ENCODE measurements around the gene DSE.
A peak's percentile ranks its signal among the peaks of the same experiment; 100 is the strongest.

DSE gene

DNA sequence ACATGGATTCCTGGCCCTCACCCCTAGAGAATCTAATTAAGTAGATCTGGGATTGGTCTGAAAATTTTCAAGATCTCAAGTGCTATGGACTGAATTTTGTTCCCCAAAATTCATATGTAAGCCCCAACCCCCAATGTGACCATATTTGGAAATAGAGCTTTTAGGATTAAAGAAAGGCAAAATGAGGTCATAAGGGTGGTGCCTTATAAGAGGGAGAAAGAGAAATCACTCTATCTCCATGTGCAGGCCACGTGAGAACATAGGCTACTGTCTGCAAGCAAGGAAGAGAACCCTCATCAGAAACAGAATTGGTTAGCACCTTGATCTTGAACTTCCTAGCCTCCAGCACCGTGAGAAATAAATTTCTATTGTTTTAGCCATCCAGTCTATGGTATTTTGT lies 8.5 kb upstream of the DSE start:
- no peak for FAIRE-seq

DNA sequence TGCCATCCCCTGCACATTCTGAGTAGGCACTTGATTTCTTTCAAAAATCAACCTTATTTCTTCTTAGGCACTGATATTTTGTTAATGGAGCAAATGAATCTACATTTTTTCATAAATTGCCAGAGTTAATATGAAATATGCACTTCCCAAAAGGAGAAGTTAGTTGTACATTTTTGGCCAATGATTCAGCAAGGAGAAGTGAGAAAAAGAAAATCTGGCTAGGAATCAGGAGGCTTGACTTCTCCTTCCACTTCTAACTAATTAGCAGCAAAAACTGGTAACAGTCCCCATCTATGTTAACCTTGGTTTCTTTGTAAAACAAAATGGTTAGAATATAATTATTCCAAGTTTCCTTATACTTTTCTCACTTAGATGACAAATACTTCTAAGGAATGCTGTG lies 7.0 kb upstream of the DSE start:
- no peak for FAIRE-seq

DNA sequence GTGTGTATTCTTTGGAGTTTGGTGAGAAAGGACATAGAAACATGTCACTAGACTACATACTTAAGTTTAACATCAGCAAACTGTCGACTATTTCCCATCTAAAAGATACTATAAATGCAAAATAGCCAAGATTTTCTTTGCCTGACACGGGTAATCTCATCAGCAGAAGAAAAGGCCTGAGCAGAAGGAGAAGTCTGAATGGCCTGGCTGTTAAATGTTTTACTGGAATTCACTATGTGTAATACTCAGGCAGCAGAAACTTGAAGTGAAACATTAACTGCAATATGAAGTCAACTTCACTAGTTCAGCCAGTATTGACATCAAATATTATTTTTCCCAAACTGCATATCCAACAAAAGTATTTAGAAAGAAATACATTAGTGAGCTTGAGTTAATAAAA lies 6.4 kb upstream of the DSE start:
- FAIRE-seq, result no peak

DNA sequence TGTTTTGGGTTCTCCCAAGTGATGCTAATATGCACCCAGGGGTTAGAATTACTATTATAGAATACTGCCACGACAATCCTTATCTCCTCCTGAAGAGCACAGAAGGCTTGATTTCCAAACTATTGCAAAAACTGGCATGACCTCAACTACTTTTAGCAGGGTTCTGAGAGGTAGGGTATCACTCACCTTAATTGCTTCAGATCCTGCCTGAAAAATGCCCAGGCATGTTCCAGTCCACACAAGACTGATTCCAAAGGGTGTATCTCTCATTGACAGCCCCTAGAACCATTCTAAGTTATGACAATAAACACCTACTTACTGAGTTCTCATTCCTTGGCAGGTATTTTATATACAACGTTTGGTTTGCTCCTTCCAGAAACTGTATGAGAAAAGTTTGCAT lies 5.0 kb upstream of the DSE start:
- FAIRE-seq, result no peak

- FAIRE-seq, result no peak
These were observed 3.9 kb upstream of the DSE start for GRCh38 chr6:116366740-116367275.

- FAIRE-seq, result no peak
These were observed 1.2 kb upstream of the DSE start for GRCh38 chr6:116369540-116369939.

DNA sequence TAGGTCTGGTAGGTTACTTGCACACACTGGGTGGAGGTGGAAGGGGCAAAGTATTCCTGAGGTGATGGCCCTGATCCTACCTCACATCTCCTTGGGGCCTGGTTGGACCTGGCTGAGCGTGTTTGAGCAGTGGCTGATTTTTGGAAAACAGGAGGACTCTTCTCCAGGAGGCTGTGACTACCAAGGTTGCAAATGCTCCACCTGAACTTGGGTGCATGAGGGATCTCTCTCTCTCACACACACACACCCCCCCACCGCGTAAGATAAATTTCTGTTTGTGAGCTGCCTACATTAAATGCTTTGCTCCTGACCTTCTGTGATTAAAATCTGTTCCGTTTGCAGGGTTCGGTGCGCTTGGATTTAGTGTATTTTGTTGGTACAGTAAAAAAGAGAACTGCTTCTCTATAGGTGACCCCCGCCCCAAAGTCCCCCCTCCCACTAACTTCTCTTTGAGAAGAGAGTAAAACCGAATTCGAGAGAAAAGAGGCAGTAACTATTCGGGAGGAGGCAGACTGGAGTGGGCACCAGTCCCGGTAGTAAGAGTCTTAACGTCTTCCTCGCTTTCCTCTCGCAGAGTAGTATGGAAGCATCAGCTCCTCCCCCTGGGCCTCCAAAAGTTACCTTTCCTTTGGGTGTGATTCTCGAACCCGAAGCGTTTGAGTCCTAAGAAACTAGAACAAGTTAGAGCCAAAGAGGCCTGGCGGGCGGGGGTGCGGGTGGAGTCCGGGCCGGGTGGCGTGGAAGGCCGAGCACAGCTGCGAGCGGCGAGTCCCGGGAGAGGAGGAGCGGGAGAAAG lies 585 bp upstream of the DSE start:
- FAIRE-seq, result peak; percentile 59

- peak; percentile 37 for FAIRE-seq
These were observed 572 bp downstream of the DSE start for GRCh38 chr6:116371120-116371917.

- peak; percentile 8 for FAIRE-seq
These were observed 1.1 kb downstream of the DSE start for GRCh38 chr6:116371918-116372209.

DNA sequence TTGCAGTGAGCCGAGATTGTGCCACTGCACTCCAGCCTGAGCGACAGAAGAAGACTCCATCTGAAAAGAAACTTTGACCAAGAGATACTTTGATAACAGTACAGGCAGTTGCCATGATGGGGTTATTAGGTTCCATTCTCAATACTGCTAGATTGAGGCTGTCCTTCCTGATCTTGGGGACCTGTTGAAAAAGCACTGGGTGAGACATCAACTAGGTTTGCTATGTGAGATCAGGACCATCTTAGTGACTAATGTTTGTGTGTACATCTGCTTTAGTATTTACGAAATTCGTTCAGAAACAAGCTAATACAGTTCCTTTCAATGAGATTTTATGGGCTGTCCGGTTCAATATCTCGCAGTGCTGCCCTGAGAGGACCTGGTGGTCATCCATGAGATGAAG lies 2.6 kb downstream of the DSE start:
- no peak for FAIRE-seq

DNA sequence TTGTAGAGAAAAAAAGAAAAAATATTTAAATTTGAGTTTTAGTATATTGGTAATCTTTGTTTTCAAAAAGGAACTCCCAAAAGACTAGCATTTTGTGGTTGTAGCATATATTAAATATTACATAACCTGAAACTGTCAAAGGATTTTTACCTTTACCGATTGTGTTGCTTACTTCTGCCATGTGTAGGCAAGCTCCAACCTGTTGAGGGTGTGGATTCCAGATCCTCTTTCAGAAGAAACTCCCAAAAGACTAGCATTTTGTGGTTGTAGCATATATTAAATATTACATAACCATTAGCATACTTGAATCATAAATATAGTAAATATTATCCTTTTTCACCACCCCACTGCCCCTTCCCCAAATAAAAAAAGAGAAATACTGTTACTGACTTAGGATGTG lies 3.2 kb downstream of the DSE start:
- FAIRE-seq, result no peak

GRCh38 chr6:116374586-116374985 lies 3.8 kb downstream of the DSE start:
- no peak for FAIRE-seq

DNA sequence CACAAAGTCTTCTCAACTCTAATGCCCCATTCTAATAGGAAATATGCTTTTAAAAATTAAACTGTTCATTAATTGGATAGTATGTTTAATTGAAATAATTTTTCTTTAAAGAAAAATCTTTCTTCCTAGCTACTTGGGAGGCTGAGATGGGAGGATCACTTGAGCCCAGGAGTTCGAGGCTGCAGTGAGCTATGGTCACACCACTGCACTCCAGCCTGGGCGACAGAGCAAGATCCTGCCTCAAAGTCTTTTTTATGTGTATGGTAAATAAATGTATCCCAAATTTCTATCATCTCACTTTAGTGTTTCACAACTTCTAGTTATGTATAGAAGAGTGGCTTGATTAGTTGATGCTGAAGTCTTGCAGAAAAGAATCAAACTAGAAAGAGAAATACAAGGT lies 4.5 kb downstream of the DSE start:
- no peak for FAIRE-seq

DNA sequence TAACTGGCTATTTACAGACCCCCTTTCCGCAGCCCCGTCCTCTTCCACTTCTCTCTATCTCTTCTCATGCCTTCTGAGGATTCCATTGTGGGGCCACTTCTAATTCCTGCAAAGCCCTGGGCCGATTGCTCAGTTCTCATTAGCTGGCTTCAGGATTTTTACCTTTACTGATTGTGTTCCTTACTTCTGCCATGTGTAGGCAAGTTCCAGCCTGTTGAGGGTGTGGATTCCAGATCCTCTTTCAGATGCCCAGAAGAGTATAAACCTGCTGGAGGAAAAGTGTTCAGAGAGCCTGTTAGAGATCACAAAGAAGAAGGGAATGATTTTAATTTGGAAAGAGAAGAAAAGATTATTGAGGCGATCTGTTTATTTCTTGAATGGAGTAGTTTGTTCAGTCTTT lies 5.4 kb downstream of the DSE start:
- FAIRE-seq, result no peak

- no peak for FAIRE-seq
These were observed 9.0 kb downstream of the DSE start for GRCh38 chr6:116379764-116380163.

- no peak for FAIRE-seq
These were observed 9.6 kb downstream of the DSE start for GRCh38 chr6:116380346-116380745.

- FAIRE-seq, result no peak
These were observed 10.3 kb downstream of the DSE start for GRCh38 chr6:116381000-116381399.

DNA sequence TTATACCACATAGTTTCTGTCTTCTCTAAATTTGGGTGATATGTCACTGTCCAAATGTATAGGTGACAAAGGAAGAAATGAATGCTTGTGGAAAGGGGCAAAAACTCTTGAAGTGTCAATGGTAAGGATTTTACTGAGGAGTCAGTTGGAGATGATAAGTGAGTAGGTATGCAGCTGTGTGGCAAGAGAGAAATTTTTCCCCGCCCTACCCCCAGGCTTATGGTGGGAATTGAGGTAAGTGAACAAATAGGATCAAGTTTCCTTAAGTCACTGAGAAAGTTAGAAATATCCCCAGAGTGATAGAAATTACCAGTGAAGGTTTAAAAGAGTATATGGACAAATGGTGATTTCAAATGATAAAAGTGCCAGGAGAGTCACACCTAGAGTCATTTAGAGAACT lies 11.8 kb downstream of the DSE start:
- FAIRE-seq, result no peak

DNA sequence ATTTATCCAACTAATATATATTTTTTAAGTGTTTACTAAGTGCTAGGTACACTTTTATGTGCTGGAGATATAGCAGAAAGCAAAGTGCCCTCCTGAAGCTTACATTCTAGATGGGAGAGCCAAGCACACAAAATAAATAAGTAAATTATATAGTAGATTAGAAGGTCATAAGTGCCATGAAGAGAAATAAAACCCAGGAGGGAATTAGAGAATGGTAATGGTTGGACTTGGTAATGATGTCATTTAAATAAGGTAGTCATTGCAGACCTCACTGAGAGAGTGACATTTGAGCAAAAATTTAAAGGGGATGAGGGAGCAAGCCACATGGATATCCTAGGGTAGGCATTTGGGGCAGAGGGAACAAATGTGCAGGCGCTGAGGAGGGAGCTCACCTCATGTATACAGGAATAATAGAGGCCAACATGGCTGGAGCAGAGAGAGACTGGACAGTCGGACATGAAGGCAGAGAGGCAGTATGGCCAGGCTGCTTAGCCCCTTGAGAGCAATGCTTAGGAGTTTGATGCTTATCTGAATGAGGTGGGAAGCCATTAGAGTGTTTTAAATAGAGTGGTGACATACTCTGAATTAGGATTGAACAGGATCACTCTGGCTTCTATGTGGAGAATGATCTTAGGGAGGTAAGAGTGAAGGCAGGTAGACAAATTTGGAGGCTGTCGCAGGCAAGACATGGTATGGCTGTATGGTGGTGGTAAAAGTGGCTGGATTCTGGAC lies 14.1 kb downstream of the DSE start:
- FAIRE-seq, result no peak

- no peak for FAIRE-seq
These were observed 14.7 kb downstream of the DSE start for GRCh38 chr6:116385459-116385802.

- no peak for FAIRE-seq
These were observed 15.2 kb downstream of the DSE start for GRCh38 chr6:116385921-116386320.

- FAIRE-seq, result no peak
These were observed 16.0 kb downstream of the DSE start for GRCh38 chr6:116386581-116387299.

- no peak for FAIRE-seq
These were observed 16.6 kb downstream of the DSE start for GRCh38 chr6:116387374-116387773.
